C4-2B (cell line): Measurements from ENCODE around the gene B9D2.

ENCODE experiments used
- H3K27ac ChIP-seq: fragments of 450-650 bp; 2 replicates; pipeline ENCODE4 v1.5.1; 2017
- CTCF ChIP-seq: fragments of 450-650 bp; conservative IDR thresholded peaks from 2 replicates; pipeline ENCODE4 v1.5.1; 2017; ENCODE audit warnings: mild to moderate bottlenecking
- ZFX ChIP-seq: fragments of 450-650 bp; IDR thresholded peaks from 2 replicates; pipeline ENCODE4 v1.6.1; 2017

Gene B9D2

DNA sequence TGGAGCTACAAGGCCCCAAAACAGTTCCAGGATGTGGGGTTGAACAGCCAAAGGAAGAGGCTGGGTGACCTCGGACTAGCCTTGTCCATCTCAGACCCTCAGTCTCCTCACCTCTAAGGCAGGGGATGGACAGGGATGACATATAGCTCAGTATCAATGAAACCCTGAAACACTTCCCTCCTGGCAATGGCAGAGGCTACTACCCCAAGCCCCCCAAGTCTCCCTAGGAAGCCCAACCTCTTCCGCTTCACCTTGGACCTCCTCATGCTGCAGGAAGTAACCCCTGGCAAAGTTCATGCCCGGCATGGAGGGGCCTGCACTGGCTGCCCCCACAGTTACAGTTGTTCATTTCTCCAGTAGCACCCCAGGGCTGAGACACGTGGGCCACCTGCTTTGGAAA lies 43.4 kb downstream of the B9D2 start:
- H3K27ac ChIP-seq: no peak overlapping the region
- TF ChIP-seq CTCF (no peak), ZFX (no peak)

DNA sequence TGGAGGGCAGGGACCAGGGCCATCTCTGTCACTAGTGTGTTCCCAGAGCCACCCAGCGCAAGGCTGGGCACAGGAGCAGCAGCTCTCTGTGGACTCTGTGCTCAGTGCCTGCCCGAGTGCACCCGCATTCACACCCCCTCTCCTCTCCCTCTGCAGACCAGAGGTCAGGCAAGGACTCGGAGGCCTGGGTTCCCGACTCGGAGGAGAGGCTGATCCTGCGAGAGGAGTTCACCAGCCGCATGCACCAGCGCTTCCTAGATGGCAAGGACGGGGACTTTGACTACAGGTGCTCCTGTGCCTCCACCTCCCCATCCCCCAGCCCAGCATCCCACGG lies 43.8 kb downstream of the B9D2 start:
- no peak for TF ChIP-seq ZFX
- no peak for TF ChIP-seq CTCF
- no peak overlapping the region for H3K27ac ChIP-seq

GRCh38 chr19:41319500-41320184 lies 44.3 kb downstream of the B9D2 start:
- no peak for TF ChIP-seq CTCF
- TF ChIP-seq ZFX: no peak
- H3K27ac ChIP-seq: no peak overlapping the region

GRCh38 chr19:41318696-41319499 lies 45.1 kb downstream of the B9D2 start:
- TF ChIP-seq ZFX: no peak
- no peak for TF ChIP-seq CTCF
- no peak overlapping the region for H3K27ac ChIP-seq

- no peak overlapping the region for H3K27ac ChIP-seq
- no peak for TF ChIP-seq CTCF
- TF ChIP-seq ZFX: no peak
These were observed 47.5 kb downstream of the B9D2 start for GRCh38 chr19:41316306-41316920.

- TF ChIP-seq CTCF (no peak), ZFX (no peak)
- H3K27ac ChIP-seq: peak overlapping the region; percentile 87; the same call in 1 of the 2 replicates
These were observed 52.3 kb downstream of the B9D2 start for GRCh38 chr19:41311613-41312012.

- peak overlapping the region; percentile 87 for H3K27ac ChIP-seq
- no peak for TF ChIP-seq CTCF
- no peak for TF ChIP-seq ZFX
These were observed 52.9 kb downstream of the B9D2 start for GRCh38 chr19:41311072-41311471.
